IPS-11a (cell line): ENCODE measurements around the gene MAP1LC3A.

ENCODE experiments used
- H3K4me3 ChIP-seq: one replicate; pipeline ENCODE4 v1.5.1; 2013; ENCODE audit warnings: low read depth, low read length, control low read depth

MAP1LC3A gene

DNA sequence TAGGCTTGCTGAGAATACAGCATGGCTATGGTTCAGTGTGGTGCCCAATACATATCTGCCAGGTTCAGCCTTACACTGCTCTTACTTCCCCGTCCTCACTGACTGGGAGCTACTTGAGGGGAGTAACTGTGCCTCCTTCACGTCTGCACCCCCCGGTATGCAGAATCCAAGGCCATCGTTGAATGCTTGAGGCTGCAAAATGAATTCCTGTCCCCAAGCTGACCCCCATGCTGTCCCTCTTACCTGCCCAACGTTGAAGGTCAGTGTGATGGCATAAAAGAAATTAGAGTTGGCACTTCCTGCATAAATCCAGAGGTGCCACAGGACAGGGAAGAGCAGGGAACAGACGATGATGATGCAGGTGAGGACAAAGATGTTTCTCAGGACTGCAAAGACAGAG is 16.3 kb downstream of the MAP1LC3A start:
- no peak overlapping the region for H3K4me3 ChIP-seq

- H3K4me3 ChIP-seq = no peak overlapping the region
Measured at GRCh38 chr20:34575271-34575670, 16.8 kb downstream of the MAP1LC3A start.

GRCh38 chr20:34575756-34576155 is 17.2 kb downstream of the MAP1LC3A start:
- H3K4me3 ChIP-seq = no peak overlapping the region

DNA sequence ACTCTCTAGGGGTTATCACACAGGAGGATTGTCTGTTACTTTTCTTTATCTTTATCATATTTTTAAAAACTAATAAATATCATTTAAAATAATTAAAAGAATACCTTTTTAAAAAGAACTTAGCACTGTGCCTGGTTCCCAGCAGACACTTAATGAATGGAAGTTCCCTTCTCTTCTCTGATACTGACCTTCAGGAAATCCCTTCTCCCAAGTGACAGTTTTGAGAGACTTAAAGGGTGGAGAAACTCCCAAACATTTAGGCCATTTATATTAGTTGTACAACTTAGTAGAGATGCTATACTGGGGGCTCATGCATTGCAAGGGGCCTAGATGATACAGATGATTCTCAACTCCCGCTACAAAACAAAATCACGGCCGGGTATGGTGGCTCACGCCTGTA is 18.5 kb downstream of the MAP1LC3A start:
- no peak overlapping the region for H3K4me3 ChIP-seq

GRCh38 chr20:34578025-34578424 is 19.5 kb downstream of the MAP1LC3A start:
- H3K4me3 ChIP-seq = no peak overlapping the region

- H3K4me3 ChIP-seq = no peak overlapping the region
Measured at GRCh38 chr20:34578521-34578920, 20.0 kb downstream of the MAP1LC3A start.

GRCh38 chr20:34579191-34579978 is 20.9 kb downstream of the MAP1LC3A start:
- H3K4me3 ChIP-seq = no peak overlapping the region

- H3K4me3 ChIP-seq = no peak overlapping the region
Measured at GRCh38 chr20:34579979-34580940, 21.7 kb downstream of the MAP1LC3A start.

DNA sequence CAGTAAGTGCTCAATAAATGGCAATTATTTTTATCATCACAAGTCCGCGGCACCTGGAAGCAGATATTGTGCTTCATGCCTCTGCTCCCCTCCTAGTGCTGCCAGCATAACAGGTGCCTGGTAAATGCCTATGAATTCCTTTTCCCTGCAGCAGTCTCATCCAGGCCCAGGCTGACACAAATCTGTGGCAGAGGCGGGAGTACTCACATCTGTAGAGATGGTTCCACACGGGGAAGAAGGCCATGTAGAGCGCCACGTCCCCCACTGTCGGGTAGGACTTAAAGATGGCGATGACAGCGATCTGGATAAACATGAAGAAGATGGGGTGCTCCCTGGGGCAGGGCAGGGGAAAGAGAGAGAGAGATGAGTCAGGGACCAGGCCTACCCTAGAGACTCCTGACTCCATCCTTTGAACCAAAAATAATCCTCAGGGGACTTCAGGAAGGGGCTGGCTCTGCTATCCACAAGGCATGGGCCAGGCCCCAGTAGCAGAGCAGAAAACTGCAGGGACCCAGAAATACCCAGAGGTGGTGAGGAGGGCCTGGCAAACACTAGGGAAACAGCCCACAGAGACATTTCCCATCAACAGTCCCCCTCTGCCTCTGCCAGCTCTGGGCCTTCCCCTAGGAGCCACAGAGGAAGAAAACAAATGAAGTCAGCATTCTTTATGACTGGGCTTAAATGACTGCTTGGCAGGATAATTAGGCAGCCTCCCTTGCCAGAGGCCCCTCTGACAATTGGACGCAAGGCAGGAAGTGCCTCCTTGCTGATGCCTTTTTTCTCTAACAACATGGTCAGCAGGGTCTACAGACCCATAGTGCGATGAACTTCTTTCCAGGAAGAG is 23.0 kb downstream of the MAP1LC3A start:
- H3K4me3 ChIP-seq = no peak overlapping the region

DNA sequence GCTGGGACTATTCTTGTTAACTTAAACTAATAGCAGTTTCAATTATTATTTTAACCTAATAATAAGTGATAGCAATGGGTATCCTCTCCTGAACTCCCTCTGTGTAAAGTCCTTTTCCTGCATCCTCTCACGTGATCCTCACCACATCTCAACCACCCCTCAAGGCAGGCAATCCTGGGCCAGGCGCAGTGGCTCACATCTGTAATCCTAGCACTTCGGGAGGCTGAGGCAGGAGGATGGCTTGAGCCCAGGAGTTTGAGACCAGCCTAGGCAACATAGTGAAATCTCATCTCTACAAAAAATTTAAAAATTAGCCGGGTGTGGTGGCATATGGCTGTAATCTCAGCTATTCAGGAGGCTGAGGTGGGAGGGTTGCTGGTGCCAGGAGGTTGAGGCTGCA is 23.7 kb downstream of the MAP1LC3A start:
- H3K4me3 ChIP-seq = no peak overlapping the region

DNA sequence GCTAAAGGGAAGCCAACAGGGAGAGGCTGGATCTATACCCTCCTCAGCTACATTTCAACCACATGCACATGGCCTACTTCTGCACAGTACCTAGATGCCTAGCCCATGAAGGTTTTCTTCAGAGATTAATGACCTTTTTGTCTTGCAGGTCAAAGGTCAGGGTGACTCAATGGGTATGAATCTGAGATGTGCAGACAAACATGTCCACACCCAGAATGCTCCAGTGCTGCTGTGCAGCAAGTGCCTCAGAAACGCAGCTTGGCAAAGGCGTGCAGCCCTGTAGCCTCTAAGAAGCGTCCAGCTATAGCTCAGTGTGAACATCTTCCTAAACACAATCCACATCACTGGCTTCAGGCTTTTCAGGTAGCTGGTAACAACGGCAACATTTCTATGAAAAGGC is 24.4 kb downstream of the MAP1LC3A start:
- H3K4me3 ChIP-seq = no peak overlapping the region

- H3K4me3 ChIP-seq = no peak overlapping the region
Measured at GRCh38 chr20:34583544-34583943, 25.0 kb downstream of the MAP1LC3A start.

- no peak overlapping the region for H3K4me3 ChIP-seq
Measured at GRCh38 chr20:34585019-34585418, 26.5 kb downstream of the MAP1LC3A start.

DNA sequence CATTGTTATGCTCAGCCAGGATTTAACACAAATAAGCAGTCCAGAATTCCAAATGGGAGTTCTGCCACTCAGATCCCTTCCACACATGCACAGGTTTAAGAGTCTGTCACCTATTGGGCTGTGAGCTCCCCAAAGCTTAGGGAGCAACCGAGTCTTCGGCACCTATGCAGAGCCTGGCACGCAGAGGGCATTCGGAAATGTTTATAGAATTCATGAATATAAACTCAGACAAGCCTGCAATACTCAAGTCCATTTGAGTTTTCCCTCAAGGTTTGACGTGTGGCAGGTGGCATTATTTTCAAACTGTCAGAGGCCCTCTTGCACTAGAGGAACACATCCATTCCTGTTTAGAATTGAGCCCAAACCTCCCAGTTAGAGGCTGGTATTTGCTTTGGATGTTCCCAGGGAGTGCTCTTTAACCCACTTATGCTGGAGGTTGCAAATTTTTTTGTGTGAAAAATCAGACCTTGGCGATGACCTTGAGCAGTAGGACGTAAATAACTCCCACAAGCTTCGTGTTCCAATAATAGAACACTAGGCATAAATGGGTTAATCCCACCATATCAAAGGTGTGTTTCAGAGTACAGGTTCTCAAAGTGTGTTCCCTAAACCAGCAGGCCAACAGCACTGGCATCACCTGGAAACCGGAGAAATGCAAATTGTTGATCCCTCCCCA is 28.1 kb downstream of the MAP1LC3A start:
- H3K4me3 ChIP-seq = no peak overlapping the region

- H3K4me3 ChIP-seq = no peak overlapping the region
Measured at GRCh38 chr20:34595377-34596184, 37.1 kb downstream of the MAP1LC3A start.

DNA sequence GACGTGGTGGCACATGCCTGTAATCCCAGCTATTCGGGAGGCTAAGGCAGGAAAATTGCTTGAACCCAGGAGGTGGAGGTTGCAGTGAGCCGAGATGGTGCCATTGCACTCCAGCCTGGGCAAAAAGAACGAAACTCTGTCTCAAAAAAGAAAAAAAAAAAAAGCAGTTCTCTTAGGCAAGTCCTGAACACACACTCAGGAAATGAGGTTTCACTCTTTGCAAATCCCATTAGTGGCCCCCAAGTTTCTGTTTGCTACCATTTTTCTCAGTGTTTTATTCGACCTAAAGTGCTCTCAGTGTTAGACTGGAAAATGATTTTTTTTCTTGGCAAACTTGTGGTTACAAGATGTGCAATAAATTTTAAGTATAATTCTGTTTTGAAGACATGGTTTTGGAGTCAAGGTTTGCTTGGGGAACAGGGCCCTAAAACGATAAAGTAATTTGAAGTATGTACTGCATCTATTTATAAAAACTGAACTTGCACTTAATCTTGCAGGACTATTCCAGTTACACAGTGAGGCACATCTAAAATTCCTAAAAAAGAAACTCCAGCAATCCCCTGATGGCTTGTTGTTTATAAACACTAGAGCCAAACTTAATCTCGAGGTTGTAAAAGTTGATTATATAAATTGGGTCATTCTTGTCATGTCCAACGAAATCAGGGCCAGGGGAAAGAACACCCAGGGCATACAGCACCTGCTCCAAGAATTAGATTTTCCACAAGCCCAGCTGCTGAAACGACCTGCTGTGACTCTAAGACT is 42.6 kb downstream of the MAP1LC3A start:
- no peak overlapping the region for H3K4me3 ChIP-seq

GRCh38 chr20:34604980-34605788 is 46.7 kb downstream of the MAP1LC3A start:
- H3K4me3 ChIP-seq = no peak overlapping the region

DNA sequence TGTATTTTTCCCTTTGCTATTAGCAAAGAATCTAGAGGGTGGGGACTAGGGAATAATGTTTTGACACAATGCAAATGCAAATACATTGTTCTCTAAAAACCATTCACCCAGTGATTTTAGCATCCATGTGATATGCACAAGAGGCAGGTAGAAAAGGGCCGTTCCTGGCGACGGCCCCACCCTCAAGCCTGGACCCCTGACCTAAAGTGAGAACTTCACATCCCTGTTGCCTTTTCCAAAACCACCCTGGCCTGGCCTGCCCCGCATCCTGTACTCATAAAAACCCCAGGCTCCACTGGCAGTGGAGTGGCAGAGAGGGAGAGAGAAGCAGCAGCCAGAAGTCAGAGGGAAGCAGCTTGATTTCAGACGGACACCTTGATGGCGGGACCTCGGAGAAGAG is 48.5 kb downstream of the MAP1LC3A start:
- H3K4me3 ChIP-seq = no peak overlapping the region
